GM19468 (cell line): Measurements from ENCODE around the gene ZNF688.
"Not testable (repeated sequence)": the region's sequence is repeated elsewhere in the genome, so short reads cannot be mapped to it uniquely, and the experiment has no call there.

Source experiments
- ATAC-seq: cut with Tn5 transposase; IDR thresholded peaks from one replicate; pipeline ENCODE4 v1.9.1; 2021; ENCODE audit warnings: mild to moderate bottlenecking, moderate library complexity, moderate number of reproducible peaks; ENCODE audit not compliant: unreplicated experiment; ENCODE audit errors: extremely low read depth

ZNF688 gene

GRCh38 chr16:30535106-30535776, 36.3 kb downstream of the ZNF688 start:
- no peak for ATAC-seq

DNA sequence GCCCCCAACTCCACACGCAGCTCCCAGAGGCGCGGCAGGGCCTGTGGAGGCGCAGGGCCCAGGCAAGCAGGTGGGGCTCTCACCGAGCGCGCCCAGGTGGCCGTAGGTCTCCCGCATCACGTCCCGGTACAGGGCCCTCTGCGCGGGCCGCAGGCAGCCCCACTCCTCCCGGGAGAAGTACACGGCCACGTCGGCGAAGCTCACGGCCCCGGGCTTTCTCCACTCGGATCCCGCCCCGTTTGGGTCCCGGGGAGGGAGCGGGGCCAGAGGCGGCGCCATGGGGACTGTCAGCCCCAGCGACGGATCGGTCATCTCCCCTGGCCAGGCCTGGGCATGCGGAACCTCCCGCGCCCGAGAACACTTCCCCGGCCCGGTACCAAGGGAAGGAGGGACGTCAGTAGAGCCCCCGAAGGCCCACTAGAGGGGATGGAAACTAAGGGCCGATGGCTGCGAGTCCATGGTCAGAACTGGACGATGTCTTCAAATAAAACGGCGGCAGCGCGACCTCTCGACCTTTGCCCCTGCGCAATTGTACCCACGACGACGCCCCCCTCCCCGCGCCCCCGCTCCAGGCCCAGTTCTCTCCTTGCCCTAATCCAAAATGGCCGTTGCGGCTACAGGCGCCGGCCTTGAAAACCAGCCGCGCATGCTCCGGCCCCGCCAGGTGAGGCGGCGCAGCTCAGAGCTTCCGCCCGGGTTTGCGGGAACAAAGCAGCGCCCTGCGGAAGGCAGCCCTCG, 37.0 kb downstream of the ZNF688 start, which contains the start of gene ZNF747:
Gene ZNF747, minus strand, starts transcription at position 491 of the 738 bp plus-strand sequence. Its CDS starts 179 bp downstream, at position 312.
- ATAC-seq: peak; percentile 15

- ATAC-seq: peak; percentile 11
Observed at GRCh38 chr16:30533748-30534367, 37.7 kb downstream of the ZNF688 start.

DNA sequence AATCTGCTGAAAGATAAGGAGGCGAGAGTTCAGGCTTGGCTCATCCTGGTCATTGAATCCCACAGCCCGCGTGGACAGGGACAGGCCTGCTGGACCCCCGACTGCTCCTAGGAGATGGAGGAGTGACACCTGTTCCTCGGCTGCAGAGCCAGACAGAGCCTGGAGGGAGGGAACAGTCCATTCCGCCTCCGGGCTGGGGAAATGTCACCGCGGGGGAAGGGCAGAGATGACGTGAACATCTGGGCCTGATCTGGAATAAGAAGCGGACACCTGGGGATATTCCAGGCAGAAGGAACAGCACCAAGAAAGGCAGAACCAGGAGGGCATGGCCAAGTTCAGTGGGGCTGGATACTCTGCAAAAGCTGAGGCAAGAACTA, 38.4 kb downstream of the ZNF688 start:
- ATAC-seq: no peak

- ATAC-seq: no peak
Observed at GRCh38 chr16:30532285-30533145, 39.0 kb downstream of the ZNF688 start.

DNA sequence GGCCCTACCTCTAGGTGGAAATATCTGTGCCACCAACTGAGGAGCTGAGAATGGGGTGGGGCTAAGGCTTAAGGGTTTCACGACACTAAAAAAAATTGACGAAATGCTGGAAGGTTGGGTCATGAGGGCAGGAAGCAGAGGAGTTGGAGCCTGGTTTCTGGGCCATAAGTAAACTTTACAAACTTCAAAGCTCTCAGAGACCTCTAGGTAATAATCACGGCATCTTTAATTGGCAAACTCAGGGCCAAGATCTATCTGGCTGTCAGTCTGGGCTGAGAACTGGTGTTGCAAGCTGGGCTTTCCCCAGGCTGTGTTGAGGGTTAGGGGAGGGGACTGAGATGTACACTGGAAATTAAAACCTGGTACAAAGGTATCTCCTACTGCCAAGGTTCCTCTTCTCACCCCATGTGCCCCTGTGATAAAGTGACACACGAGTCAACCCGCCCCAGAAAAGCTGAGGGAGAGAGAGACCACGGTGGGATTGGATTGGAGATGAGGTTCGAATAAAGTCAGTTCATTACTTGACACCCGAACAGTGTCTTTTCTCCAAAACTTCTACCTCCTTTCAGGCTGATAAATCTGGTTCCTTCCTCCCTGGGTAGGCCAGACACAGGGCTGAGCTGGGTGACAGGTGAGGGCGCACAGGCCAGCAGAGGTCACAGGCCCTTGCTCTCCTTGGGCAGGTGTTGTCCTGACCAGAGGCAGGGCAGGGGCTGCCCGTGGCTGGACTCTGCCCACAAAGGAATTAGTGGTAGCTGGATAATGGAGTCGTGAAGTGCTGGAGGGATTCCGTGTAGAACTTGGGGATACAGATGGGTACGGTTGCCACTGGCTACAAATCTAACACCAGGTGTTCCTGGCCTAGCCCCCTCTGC, 41.1 kb downstream of the ZNF688 start:
- no peak for ATAC-seq

GRCh38 chr16:30528799-30529457, 42.6 kb downstream of the ZNF688 start:
- ATAC-seq: no peak

GRCh38 chr16:30527635-30528178, 43.8 kb downstream of the ZNF688 start:
- ATAC-seq: no peak

DNA sequence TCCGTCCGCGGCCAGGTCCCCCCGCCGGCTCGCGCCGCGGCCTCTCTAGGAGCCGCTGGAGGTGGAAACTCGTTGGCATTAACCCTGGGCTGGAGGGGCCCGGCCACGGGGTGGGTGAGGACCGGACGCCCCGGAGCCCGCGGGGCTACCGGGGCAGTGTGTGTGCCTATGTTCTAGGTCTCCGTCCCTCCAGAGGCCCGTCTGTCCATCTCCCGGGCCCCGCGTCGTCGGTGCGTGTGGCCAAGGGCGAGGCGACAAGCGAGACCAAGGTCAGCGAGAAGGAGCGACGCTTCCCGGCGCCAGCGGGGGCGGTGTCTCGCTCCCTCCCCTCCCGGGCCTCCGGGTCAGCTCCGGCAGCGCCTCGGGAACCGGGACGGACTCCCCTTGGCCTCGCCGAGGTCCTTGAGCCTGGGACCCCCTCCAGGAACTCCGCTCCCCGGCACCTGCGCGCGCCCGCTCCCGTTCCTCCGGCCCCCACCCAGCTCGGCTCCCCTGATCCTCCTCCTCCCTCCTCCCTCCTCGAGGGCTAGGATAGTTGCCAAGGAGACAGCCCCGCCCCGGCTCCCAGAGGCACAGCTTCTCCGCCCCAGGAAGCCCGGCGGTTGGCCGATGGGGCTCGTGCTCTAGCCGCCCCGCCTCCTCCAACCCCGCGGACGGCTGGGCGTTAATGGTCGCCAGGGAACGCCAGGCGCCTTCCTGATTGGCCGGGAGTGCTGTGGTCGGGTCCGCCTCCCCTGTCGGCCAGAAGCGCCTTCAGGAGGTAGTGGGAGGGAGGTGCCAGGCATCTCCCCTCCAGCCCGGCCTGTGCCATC, 44.5 kb downstream of the ZNF688 start:
- peak; percentile 82 for ATAC-seq

- no peak for ATAC-seq
Observed at GRCh38 chr16:30526137-30526822, 45.2 kb downstream of the ZNF688 start, which contains the start of gene ZNF768. TSS of gene ZNF768 (minus strand) at chr16:30526566. CDS start at chr16:30526413, 153 bp downstream.

DNA sequence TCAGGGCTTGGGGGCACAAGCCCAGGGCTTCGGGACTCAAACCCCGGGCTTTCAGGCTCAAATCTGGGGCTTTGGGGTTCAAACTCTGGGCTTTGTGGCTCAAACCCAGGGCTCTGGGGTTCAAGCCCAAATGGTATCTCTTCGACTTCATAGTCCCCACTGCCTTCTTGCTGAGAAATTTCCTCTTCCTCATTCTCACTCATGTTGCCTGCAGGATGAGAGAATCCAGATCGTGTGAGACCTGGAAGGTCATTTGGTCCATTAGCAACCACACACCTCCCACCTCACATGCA, 45.7 kb downstream of the ZNF688 start:
- ATAC-seq: no peak

GRCh38 chr16:30524575-30525568, 46.6 kb downstream of the ZNF688 start:
- no peak for ATAC-seq

DNA sequence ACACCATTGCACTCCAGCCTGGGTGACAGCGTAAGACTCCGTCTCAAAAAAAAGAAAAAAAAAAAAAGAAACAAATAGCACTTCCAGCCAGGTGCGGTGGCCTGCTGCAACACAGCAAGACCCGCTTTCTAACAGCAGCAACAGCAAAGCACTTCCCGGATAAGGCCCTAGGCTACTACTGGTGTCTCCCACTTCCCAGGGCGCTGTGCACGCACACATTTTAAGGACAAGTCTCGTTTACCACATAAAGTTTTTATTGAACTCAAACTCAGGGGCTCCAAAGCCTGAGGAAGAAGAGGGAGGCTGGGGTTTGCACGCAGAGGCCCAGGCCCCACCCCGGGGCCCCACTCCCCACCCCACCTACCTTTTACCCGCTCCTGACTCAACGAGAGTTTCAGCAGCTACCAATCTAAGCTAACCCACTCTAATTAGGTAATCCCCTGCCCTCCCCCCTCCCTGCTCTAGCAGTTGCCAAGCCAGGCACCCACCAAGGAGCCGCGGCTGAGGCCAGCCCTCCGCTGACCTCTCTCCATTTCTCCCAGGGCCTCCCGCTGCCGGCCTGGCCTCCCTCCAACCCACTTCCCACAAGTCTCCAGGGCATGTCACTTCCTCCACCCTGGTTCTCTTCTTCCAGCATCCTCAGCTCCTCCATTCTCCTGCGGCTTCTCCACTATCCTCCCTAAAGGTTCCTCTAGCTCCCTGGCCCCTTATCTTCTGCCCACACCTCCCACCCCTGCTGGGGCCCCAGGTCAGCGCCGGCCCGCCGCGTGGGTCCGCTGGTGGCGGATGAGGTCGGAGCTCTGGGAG, 47.5 kb downstream of the ZNF688 start:
- ATAC-seq: no peak

DNA sequence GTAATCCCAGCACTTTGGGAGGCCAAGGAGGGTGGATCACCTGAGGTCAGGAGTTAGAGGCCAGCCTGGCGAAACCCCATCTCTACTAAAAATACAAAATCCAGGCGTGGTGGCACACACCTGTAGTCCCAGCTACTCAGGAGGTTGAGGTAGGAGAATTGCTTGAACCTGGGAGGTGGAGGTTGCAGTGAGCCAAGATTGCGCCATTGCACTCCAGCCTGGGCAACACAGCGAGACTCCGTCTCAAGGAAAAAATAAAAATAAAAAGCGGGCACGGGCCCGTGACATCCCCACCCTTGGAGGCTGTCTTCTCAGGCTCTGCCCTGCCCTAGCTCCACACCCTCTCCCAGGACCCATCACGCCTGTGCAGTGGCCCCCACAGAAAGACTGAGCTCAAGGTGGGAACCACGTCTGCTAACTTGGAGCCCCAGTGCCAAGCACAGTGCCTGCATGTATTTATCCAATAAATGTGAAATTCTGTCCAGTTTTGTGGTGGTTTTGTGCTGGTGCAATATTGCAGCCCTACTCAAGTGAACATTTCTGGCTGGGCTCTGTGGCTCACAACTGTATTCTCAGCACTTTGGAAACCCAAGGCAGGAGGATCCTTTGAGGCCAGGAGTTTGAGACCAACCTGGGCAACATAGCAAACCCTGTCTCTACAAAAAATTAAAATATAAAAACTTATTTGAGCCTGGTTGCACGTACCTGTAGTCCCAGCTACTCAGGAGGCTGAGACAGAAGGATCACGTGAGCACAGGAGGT, 48.6 kb downstream of the ZNF688 start:
- ATAC-seq: not testable (repeated sequence)
